GM19240 (cell line): ENCODE results near the gene RBM3.
"Not testable (repeated sequence)": the region's sequence is repeated elsewhere in the genome, so short reads cannot be mapped to it uniquely, and the experiment has no call there.

Source experiments
- DNase-seq: peaks from one replicate; pipeline ENCODE4 v3.0.0; 2011; ENCODE audit warnings: low spot score; ENCODE audit not compliant: insufficient read length

The RBM3 gene

GRCh38 chrX:48574270-48575266 is at the start of gene RBM3:
Gene RBM3 (plus strand): TSS chrX:48574484. CDS start chrX:48575181, 697 bp downstream.
- peak; percentile 54 for DNase-seq

- DNase-seq: not testable (repeated sequence)
These were observed 48.4 kb upstream of the RBM3 start for GRCh38 chrX:48525853-48526252.

- DNase-seq: no peak
These were observed 43.5 kb upstream of the RBM3 start for GRCh38 chrX:48530736-48531135.

GRCh38 chrX:48531358-48531959 is 42.8 kb upstream of the RBM3 start:
- DNase-seq: no peak

GRCh38 chrX:48532161-48532560 is 42.1 kb upstream of the RBM3 start:
- no peak for DNase-seq

- no peak for DNase-seq
These were observed 41.1 kb upstream of the RBM3 start for GRCh38 chrX:48533165-48533564.

- no peak for DNase-seq
These were observed 35.5 kb upstream of the RBM3 start for GRCh38 chrX:48538641-48539344.

GRCh38 chrX:48539345-48540027 is 34.8 kb upstream of the RBM3 start, which contains the start of gene TBC1D25:
Gene TBC1D25 (plus strand): TSS chrX:48539714. CDS start chrX:48539798, 84 bp downstream.
- DNase-seq: peak; percentile 71

GRCh38 chrX:48540028-48540375 is 34.3 kb upstream of the RBM3 start:
- no peak for DNase-seq

- DNase-seq: no peak
These were observed 33.8 kb upstream of the RBM3 start for GRCh38 chrX:48540480-48540879.

GRCh38 chrX:48541140-48541814 is 33.0 kb upstream of the RBM3 start:
- DNase-seq: no peak

- no peak for DNase-seq
These were observed 25.4 kb upstream of the RBM3 start for GRCh38 chrX:48548871-48549270.

- not testable (repeated sequence) for DNase-seq
These were observed 18.5 kb upstream of the RBM3 start for GRCh38 chrX:48555731-48556325.

GRCh38 chrX:48558271-48558670 is 16.0 kb upstream of the RBM3 start:
- DNase-seq: no peak

GRCh38 chrX:48559636-48560035 is 14.6 kb upstream of the RBM3 start:
- no peak for DNase-seq

- DNase-seq: no peak
These were observed 14.2 kb upstream of the RBM3 start for GRCh38 chrX:48560056-48560455.

GRCh38 chrX:48560681-48561080 is 13.6 kb upstream of the RBM3 start:
- no peak for DNase-seq

- DNase-seq: no peak
These were observed 4.3 kb upstream of the RBM3 start for GRCh38 chrX:48569958-48570357.

- DNase-seq: no peak
These were observed 504 bp upstream of the RBM3 start for GRCh38 chrX:48573690-48574269.

- DNase-seq: no peak
These were observed 1.4 kb downstream of the RBM3 start for GRCh38 chrX:48575642-48576041.
